SHP77 treated with DMSO at 0.1 percent for 48 hours (cell line): ENCODE data around the gene PRICKLE3.

Source experiments
- DNase-seq: peaks from one replicate; lab custom pipeline; 2025; lab: John Stamatoyannopoulos, UW

PRICKLE3 gene

DNA sequence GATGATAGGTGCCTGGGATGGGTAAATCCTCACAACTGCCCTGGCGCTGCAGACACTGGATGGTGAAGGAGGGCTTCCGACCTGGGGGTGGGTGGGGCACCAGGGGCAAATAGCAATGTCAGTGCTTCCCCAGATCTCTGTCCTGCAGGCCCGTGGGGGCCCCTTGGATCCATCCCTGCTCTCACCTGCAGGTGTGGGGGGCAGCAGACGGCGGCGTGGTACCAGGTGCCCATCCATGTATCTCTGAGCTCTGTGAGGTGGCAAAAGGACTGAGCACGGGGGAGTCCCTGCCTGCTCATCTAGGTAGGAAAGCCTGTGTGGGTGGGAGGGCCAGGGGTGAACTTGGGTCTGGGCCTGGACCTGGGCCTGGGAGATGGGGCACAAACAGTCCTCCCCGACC, 20.4 kb upstream of the PRICKLE3 start:
- DNase-seq, result no peak

- DNase-seq, result no peak
Observed at GRCh38 chrX:49205443-49205842, 19.3 kb upstream of the PRICKLE3 start.

DNA sequence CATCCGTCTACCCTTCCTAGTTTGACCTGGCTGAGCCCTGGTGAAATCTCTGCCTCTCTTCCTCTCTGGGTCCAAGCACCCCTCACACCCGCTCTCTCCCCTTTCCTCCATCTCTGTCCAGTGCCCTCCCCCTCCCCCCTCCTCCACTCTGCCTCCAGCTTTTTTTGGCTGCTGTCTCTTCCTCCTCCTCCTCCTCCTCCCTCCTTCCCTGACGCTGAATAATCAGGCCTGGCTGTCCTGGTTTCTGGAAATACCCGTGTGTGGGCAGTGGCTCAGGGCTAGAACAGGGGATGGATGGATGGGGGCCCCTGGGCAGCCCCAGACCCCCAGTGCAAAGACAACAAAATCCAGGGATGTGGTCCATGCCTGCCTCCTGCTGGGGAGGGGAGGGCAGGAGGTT, 18.5 kb upstream of the PRICKLE3 start:
- no peak for DNase-seq

DNA sequence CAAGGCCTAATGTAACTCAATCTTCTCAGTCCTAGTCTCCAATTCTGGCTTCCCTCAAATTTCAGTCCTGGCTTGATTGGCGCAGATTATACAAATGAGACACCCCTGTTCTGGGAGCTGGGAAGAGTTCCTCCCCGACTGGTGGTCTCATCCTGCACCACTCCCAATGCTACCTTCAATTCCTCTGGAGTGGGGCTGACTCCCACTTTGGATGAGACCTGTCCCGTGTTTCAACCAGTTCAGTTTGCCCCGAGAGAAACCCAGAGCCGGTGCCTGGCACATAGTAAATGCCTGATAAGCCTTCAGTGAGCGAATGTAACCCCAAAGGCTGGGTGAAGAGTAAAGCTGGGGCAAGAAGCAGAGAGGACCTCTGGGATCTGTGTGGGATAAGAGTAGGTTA, 17.8 kb upstream of the PRICKLE3 start:
- no peak for DNase-seq

- DNase-seq, result no peak
Observed at GRCh38 chrX:49203536-49203935, 17.4 kb upstream of the PRICKLE3 start.

DNA sequence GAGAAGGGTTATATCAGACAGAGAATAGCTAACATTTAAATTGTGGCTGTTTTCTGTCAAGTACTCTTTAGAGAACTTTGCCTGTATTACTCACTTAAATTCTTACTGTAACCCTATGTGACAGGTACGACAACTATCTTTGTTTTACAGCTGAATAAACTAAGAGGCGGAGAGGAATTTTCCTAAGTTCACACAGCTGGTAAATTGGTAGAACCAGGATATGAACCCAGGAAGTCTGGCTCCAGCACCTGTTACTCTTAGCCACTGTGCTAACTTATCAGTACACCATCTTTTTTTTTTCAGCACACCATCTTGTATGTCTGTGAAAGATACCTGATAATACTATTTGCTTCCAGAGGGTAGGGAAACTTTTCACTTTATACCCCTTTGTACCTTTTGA, 15.8 kb upstream of the PRICKLE3 start:
- no peak for DNase-seq

GRCh38 chrX:49199906-49200771, 14.0 kb upstream of the PRICKLE3 start, which contains the start of gene SYP:
Gene SYP (minus strand): TSS chrX:49200193. CDS start chrX:49200186, 7 bp downstream.
- peak; percentile 13 for DNase-seq

GRCh38 chrX:49199315-49199595, 13.1 kb upstream of the PRICKLE3 start:
- no peak for DNase-seq

- DNase-seq, result no peak
Observed at GRCh38 chrX:49198540-49199314, 12.6 kb upstream of the PRICKLE3 start.

- DNase-seq, result no peak
Observed at GRCh38 chrX:49197543-49198087, 11.4 kb upstream of the PRICKLE3 start.

DNA sequence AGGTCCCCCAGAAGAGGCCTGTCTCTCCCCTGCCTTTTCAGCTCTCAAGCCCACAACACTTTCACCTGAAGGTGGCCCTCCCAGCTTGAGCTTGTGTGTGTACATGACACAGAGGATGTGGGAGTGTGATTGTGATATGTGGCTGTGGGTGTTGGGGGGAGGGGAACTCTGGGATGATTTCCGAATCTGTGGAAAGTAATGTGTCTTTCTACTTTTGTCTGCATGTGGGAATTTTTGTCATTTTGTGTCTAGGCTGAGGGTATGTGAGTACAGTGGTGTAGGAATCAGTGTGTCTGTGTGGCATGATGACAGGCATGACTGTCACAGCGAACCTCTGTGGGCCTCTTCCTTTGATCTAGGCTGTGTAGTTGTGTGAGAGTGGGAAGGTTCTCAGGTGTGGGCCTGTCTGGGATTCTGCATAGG, 7.4 kb upstream of the PRICKLE3 start:
- no peak for DNase-seq

GRCh38 chrX:49192722-49193328, 6.7 kb upstream of the PRICKLE3 start:
- DNase-seq, result no peak

- DNase-seq, result no peak
Observed at GRCh38 chrX:49191574-49192011, 5.4 kb upstream of the PRICKLE3 start.

DNA sequence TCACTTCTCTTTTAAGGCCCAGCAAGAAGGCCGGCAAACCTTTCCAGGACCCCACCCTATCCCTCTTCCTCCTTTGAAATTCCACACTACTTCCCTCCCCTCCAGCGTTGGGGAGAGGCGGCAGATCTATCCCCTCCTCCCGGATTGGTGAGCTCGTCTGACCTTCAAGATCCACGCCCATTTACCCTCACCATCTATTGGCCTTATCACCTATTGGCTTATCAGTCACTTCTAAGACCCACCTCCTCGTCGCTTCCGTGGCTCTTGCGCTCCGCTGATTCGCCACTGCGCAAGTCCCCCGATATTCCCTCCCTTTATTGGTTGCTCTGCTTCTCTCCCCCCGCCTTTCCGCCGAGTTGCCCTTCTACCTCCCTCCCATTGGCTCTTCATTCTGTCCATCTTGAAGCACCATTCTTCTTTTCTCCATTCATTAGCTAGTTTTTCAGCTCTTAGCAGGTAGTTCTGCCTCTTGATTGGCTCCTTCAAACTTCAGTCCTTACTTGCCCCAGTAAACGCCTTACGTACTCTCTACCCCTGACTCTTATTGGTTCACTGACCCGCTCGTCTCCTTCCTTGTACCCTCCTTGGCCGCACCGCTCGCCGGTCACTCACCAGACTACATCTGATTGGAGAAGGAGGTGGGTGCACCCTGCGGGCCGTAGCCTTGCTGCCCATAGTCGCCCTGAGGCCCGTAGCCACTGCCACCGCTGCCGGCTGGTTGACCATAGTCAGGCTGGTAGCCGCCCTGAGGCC, 4.8 kb upstream of the PRICKLE3 start:
- DNase-seq, result peak; percentile 95

DNA sequence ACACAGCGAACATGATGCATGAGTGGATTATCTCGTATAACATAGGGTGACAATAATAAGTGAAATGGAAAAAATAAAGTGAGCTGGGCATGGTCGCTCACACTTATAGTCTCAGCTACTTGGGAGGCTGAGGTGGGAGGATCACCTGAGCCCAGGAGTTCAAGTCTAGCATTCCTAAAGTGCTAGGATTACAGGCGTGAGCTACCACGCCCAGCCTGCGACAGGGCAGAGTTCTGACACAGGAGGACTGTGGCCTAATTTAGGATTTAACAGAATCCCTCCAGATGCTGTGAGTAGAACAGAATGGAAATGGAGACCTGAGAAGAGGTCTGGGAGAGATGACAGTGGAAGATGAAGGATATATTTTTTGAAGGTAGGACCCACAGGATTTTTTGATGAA, 3.4 kb upstream of the PRICKLE3 start:
- DNase-seq, result no peak

GRCh38 chrX:49188468-49189076, 2.4 kb upstream of the PRICKLE3 start:
- DNase-seq, result no peak

GRCh38 chrX:49187526-49187925, 1.4 kb upstream of the PRICKLE3 start:
- no peak for DNase-seq

DNA sequence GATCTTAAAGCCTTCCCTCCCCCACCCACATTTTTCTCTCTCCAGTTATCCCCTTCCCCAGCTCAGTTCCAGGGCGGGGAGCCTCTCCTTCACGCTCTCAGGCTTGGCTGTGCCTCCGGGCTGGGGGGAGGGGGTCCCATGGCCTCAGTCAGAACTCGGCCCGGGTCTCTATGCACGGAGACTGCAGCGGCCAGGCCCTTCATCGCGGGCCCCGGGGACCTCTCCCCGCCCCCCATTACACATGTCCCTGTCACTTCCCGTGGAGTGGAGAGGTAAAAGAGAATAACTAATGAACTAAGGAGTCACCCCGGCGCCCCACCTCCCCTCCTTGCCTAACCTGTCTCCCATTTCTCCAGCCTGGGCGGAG, 838 bp upstream of the PRICKLE3 start:
- DNase-seq, result no peak

DNA sequence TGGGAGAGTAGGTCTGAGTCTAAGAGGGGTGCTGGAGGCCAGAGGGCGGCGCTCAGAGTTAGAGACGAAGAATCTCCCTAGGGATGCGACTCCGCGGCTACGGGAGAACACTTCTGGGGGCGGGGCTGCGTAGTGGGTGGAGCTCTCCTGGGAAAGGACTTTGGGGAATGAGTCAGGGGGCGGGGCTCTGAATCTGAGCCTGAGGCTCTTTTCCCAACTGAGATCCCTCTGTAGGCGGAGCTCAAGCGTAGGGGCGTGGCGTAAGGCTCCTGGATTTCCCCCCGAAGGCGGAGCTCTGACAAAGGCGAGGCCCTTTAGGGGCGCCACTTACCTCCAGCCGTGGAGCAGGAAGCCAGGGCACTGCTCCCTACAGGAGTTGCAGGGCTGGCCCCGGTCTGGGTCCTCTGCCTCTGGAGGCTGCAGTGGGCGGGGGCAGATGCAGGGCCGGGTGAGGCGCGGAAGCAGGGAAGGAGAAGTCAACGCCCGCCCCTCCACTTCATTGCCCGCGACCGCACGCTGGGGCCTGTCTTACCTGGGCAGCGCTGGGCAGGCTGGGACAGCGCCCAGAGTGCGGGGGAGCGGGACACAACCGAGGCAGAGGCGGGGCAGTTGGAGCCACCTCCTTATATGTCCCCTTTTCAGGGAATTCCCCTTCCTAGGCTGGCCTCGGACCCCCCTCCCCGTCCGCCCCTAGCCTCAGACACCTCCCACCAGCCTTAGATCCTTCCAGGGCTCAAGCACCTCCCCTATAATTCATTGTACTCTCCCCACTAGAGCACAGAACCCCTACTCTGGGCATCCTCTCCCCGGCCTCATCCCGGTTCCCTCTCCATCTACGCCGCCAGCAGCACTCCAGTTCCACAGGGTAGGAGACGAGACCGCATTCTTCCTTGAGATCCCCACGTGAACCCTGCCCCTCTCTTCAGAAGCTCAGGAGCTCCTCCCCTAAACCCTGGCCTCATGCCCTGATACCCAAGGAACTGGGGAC, 1.6 kb downstream of the PRICKLE3 start:
- DNase-seq, result peak; percentile 63

- no peak for DNase-seq
Observed at GRCh38 chrX:49183701-49184281, 2.4 kb downstream of the PRICKLE3 start.
